KMS-11 (cell line): ENCODE results near the gene REEP5.

Source experiments
- H2AFZ ChIP-seq: fragments of 200-600 bp; sonication (generic); 2 replicates; pipeline ENCODE4 v1.6.1; 2016; ENCODE audit warnings: antibody characterized with exemption, mixed run types, low read depth
- H3K27ac ChIP-seq: fragments of 200-600 bp; sonication (generic); 2 replicates; pipeline ENCODE4 v1.6.1; 2016; ENCODE audit warnings: mild to moderate bottlenecking, mixed run types
- H3K27me3 ChIP-seq: fragments of 200-600 bp; sonication (generic); 2 replicates; pipeline ENCODE4 v1.6.1; 2017; ENCODE audit warnings: mild to moderate bottlenecking, low read depth, mixed run types, moderate library complexity; ENCODE audit not compliant: insufficient read depth
- H3K36me3 ChIP-seq: fragments of 200-600 bp; sonication (generic); 2 replicates; pipeline ENCODE4 v1.6.1; 2017; ENCODE audit warnings: mild to moderate bottlenecking, mixed run types; ENCODE audit not compliant: insufficient read depth
- H3K4me1 ChIP-seq: fragments of 200-600 bp; sonication (generic); 2 replicates; pipeline ENCODE4 v1.6.1; 2016; ENCODE audit warnings: mild to moderate bottlenecking, low read depth, mixed run types; ENCODE audit not compliant: poor library complexity, severe bottlenecking
- H3K4me2 ChIP-seq: fragments of 200-600 bp; sonication (generic); 2 replicates; pipeline ENCODE4 v1.7.0; 2016; ENCODE audit warnings: mild to moderate bottlenecking, mixed run types
- H3K4me3 ChIP-seq: fragments of 200-600 bp; sonication (generic); IDR thresholded peaks from 2 replicates; pipeline ENCODE4 v1.6.1; 2017; ENCODE audit warnings: low read depth, low read length, mixed read lengths; ENCODE audit not compliant: insufficient read depth
- H3K79me2 ChIP-seq: fragments of 200-600 bp; sonication (generic); 2 replicates; pipeline ENCODE4 v1.6.1; 2016; ENCODE audit warnings: low read depth, mixed run types; ENCODE audit not compliant: insufficient read depth
- H3K9ac ChIP-seq: fragments of 200-600 bp; sonication (generic); 2 replicates; pipeline ENCODE4 v1.6.1; 2016; ENCODE audit warnings: mild to moderate bottlenecking, mixed run types
- H4K20me1 ChIP-seq: fragments of 200-600 bp; sonication (generic); 2 replicates; pipeline ENCODE4 v1.6.1; 2016; ENCODE audit warnings: mild to moderate bottlenecking, mixed run types; ENCODE audit not compliant: insufficient read depth
- TF ChIP-seq, protein P1 (sequence below): fragments of 200-600 bp; sonication (generic); conservative IDR thresholded peaks from 2 replicates; pipeline ENCODE4 v1.6.1; 2017; ENCODE audit warnings: low read depth, mild to moderate bottlenecking, antibody characterized with exemption, low read length, moderate library complexity, mixed read lengths

Gene REEP5

DNA sequence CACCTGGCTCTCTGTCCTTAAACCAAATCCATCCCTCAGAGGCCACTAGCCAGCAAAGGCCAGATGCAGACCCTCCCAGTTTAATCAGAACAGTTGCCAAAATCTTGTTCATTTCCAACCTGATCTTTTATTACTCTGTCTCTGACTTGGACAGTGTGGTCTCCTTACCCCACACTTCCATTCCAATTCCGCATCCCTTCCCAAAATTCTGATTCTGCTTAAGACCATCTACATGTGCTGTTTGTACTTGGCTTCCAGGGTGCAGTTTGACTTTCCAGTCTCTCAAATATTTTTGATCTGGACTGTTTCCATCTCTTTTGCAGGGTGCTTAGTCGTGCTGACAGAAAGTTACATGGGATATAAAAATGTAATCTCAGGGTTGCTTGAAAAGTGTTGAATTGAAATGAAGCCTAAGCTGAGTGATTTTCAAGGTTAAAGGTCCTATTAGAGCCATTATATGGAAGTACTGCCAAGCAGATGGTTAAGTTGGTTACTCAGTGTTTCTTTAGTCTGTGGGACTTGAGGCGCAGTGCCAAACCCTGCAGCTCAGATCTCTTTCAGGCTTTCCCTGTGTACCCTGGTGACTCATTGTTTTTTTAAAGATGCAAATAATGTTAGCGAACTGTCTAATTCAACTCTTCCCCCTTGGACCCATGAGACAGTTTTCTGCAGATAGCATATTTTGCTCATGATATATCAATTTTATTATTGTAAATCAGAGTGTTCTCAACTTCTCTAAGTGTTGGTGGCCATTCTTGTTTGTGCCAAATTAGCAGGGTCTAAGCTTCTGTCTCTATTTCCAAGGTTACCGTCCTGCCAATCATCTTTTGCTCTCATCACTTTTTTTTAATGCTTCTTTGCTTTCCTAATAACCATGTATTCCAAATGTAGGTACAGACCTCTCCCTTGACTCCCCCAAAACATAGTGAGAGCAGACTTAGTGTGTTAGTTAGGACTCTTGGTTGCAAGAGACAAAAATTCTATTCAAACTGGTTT, 36.4 kb upstream of the REEP5 start:
- H3K36me3 ChIP-seq: no peaks in the 10 kb centered on the region
- H3K4me1 ChIP-seq: no peaks in the 10 kb centered on the region
- no peak overlapping the region for H3K4me3 ChIP-seq
- H3K4me2 ChIP-seq: no peak overlapping the region
- H3K27ac ChIP-seq: no peak overlapping the region
- TF ChIP-seq, protein P1, sequence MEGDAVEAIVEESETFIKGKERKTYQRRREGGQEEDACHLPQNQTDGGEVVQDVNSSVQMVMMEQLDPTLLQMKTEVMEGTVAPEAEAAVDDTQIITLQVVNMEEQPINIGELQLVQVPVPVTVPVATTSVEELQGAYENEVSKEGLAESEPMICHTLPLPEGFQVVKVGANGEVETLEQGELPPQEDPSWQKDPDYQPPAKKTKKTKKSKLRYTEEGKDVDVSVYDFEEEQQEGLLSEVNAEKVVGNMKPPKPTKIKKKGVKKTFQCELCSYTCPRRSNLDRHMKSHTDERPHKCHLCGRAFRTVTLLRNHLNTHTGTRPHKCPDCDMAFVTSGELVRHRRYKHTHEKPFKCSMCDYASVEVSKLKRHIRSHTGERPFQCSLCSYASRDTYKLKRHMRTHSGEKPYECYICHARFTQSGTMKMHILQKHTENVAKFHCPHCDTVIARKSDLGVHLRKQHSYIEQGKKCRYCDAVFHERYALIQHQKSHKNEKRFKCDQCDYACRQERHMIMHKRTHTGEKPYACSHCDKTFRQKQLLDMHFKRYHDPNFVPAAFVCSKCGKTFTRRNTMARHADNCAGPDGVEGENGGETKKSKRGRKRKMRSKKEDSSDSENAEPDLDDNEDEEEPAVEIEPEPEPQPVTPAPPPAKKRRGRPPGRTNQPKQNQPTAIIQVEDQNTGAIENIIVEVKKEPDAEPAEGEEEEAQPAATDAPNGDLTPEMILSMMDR: no peak
- H3K27me3 ChIP-seq: no peaks in the 10 kb centered on the region
- H2AFZ ChIP-seq: no peak overlapping the region
- H3K9ac ChIP-seq: no peak overlapping the region
- H4K20me1 ChIP-seq: no peaks in the 10 kb centered on the region
- no peaks in the 10 kb centered on the region for H3K79me2 ChIP-seq

DNA sequence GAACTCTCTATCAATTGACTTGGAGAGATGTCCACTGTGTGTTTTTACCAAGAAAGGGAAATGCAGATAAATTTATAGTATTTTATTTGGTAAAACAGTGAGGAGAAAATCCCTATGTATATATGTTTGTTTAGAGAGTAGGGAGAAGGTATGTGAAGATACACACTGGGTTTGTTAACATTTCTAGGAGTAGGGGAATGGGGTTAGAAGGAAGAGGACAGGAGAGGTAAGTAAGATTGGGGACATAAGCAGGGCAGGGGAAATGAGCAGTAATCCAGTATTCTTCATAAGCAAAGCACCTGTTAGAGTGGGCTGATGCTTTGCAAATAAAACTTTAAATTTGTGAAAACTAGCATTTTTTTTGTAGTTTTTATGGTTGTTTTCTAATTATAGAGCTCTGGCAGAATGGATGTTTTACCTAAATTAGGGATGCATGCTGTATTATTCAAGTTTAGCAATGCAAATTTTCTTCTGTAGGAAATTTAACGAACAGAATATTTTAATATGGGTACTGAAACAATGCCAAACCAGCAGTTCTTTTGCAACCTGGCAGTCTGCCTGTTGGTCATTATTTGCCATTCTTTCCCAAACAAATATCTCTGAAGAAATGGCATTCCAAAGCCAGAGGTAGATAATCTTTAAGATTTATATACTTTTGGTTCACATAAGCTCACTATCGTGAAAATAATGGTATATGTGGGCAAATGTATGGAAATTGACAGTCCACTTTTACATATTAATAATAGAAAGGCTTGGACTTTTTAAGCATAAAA, 35.2 kb upstream of the REEP5 start:
- Histone ChIP-seq H3K79me2 (no peaks in the 10 kb centered on the region), H3K27me3 (no peaks in the 10 kb centered on the region), H3K4me3 (no peak overlapping the region), H3K27ac (no peak overlapping the region), H3K9ac (no peak overlapping the region), H3K4me1 (no peaks in the 10 kb centered on the region), H4K20me1 (no peaks in the 10 kb centered on the region), H2AFZ (no peak overlapping the region), H3K4me2 (no peak overlapping the region), H3K36me3 (no peaks in the 10 kb centered on the region)
- TF ChIP-seq, protein P1: no peak

DNA sequence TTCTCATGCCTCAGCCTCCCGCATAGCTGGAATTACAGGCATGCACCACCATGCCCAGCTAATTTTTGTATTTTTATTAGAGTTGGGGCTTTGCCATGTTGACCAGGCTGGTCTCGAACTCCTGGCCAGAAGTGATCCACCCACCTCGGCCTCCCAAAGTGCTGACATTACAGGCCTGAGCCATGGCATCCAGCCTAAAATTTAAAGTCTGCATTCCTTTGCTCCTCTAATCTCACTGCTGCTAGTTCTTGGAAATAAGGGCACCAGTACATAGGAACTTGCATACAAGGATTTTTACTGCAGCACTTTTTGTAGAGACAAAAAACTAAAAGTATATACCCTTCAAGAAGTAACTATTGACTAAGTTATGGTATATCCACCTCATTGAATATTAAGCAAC, 34.6 kb upstream of the REEP5 start:
- H3K36me3 ChIP-seq: no peaks in the 10 kb centered on the region
- H3K79me2 ChIP-seq: no peaks in the 10 kb centered on the region
- no peaks in the 10 kb centered on the region for H3K27me3 ChIP-seq
- H3K4me2 ChIP-seq: no peak overlapping the region
- no peak overlapping the region for H3K9ac ChIP-seq
- H3K4me3 ChIP-seq: no peak overlapping the region
- H4K20me1 ChIP-seq: no peaks in the 10 kb centered on the region
- H2AFZ ChIP-seq: no peak overlapping the region
- H3K4me1 ChIP-seq: no peaks in the 10 kb centered on the region
- TF ChIP-seq, protein P1: no peak
- H3K27ac ChIP-seq: no peak overlapping the region

DNA sequence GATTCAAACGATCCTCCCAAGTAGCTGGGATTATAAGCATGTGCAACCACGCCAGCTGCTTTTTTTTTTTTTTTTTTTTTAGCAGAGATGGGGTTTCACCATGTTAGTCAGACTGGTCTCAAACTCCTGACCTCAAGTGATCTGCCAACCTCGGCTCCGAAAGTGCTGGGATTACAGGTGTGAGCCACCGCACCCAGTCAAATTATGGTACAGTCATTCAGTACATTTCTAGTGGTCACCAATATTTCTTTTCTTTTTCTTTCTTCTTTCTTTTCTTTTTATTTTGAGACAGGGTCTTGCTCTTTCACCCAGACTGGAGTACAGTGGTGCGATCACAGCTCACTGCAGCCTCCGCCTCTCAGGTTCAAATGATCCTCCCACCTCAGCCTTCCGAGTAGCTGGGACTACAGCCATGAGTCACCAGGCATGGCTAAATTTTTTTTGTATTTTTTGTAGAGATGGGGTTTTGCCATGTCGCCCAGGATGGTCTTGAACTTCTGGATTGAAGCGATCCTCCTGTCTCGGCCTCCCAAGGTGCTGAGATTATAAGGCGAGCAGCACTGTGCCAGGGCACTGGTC, 29.2 kb upstream of the REEP5 start:
- Histone ChIP-seq H3K4me1 (no peaks in the 10 kb centered on the region), H3K27ac (no peak overlapping the region), H3K36me3 (no peaks in the 10 kb centered on the region), H3K27me3 (no peaks in the 10 kb centered on the region), H4K20me1 (no peaks in the 10 kb centered on the region), H3K4me3 (no peak overlapping the region), H3K9ac (no peak overlapping the region), H3K4me2 (no peak overlapping the region), H3K79me2 (no peaks in the 10 kb centered on the region), H2AFZ (no peak overlapping the region)
- TF ChIP-seq, protein P1: no peak
